Left kidney (tissue), 8 donors: Measurements from ENCODE around the gene OR4A16. TPM values are rescaled to one million over a fixed set of nuclear protein-coding genes. Genes with fewer than 3 reads are reported as not detected.

Source experiments
- DNase-seq: peaks from one replicate; pipeline ENCODE4 v3.0.0-alpha.2; 2013
- long read RNA-seq, 8 donors: transcript quantifications; one replicate each; lab custom pipeline, GENCODE V29; 2026
- polyA plus RNA-seq: library from polyadenylated mRNA; unstranded; fragments of 120-200 nt; gene quantifications from one replicate; pipeline ENCODE4 v1.2.1, GENCODE V29; 2013; ENCODE audit not compliant: insufficient read length

OR4A16 gene, protein sequence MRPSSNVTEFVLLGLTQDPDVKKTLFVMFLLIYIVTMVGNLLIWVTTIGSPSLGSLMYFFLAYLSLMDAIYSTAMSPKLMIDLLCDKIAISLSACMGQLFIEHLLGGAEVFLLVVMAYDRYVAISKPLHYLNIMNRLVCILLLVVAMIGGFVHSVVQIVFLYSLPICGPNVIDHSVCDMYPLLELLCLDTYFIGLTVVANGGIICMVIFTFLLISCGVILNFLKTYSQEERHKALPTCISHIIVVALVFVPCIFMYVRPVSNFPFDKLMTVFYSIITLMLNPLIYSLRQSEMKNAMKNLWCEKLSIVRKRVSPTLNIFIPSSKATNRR
- not detected for polyA plus RNA-seq
- long read RNA-seq, donor 1, result 0 reads
- long read RNA-seq, donor 2, result 0 reads
- long read RNA-seq, donor 3, result 0 reads
- long read RNA-seq, donor 4, result 0 reads
- long read RNA-seq, donor 5, result 0 reads
- long read RNA-seq, donor 6, result 0 reads
- long read RNA-seq, donor 7, result 0 reads
- long read RNA-seq, donor 8, result 0 reads

DNA sequence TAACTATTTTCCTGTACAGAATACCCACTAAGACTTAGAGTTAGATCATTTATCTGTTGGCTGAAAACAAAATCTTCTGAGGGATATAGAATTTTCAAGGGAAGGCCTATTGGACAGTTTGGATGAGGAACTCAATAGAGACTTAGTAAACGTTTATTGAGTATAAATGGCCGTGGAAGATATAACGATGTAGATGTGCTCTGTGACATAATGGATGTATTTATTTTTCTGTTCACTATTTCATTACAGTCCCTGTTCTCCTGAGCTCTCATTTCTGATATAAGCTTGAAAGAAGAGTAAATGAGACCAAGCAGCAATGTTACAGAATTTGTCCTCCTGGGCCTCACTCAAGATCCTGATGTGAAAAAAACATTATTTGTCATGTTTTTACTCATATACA is at the start of gene OR4A16:
OR4A16 (plus strand) TSS at position 301 of the 400 bp plus-strand sequence; CDS start at position 301, 0 bp downstream.
- DNase-seq, result no peak

- DNase-seq, result no peak
These were observed 18.5 kb upstream of the OR4A16 start for GRCh38 chr11:55324500-55324899.

- no peak for DNase-seq
These were observed 2.3 kb downstream of the OR4A16 start for GRCh38 chr11:55345306-55345705.

- DNase-seq, result no peak
These were observed 6.0 kb downstream of the OR4A16 start for GRCh38 chr11:55349032-55349431.

GRCh38 chr11:55357560-55358184 is 14.7 kb downstream of the OR4A16 start:
- no peak for DNase-seq

DNA sequence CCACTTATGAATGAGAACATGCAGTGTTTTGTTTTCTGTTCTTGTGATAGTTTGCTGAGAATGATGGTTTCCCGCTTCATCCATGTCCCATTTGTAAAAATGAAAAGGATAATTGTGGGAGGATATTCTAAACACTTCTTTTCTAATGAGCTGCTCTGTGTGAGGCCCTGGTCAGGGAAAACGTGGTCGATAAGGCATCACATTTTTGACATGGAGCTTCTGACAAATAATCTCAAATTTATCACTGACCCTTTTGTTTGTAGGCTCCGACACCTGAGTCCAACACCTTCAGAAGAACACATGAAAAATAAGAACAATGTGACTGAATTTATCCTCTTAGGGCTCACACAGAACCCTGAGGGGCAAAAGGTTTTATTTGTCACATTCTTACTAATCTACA is 24.7 kb downstream of the OR4A16 start, which contains the start of gene OR4A15:
OR4A15 (plus strand) TSS at position 301 of the 400 bp plus-strand sequence; CDS start at position 301, 0 bp downstream.
- DNase-seq, result no peak

Other genes starting within 250 kb of the OR4A16 start
- not detected for gene TRIM48, start 81.0 kb upstream of the OR4A16 start, polyA plus RNA-seq
- gene OR4A15, start 24.8 kb downstream of the OR4A16 start, polyA plus RNA-seq, result not detected
- gene OR4C15, start 211.3 kb downstream of the OR4A16 start, polyA plus RNA-seq, result not detected
- gene OR4C16, start 228.9 kb downstream of the OR4A16 start, polyA plus RNA-seq, result not detected